ENCODE measurements around the gene CBFA2T3.

- TF ChIP-seq ZNF274 (IDR thresholded peaks at IDR 0.05; ENCODE audit: low read depth, low read length) (no peak), SUZ12 (IDR thresholded peaks at IDR 0.05; ENCODE audit: extremely low read depth, insufficient read depth, insufficient read length) (no peak), YY1 (IDR thresholded peaks at IDR 0.05; ENCODE audit: insufficient read depth, insufficient read length) (no peak)
These were observed 115.6 kb downstream of the CBFA2T3 start for GRCh38 chr16:88861359-88861758.
